ENCODE data around the gene CDH26.

DNA sequence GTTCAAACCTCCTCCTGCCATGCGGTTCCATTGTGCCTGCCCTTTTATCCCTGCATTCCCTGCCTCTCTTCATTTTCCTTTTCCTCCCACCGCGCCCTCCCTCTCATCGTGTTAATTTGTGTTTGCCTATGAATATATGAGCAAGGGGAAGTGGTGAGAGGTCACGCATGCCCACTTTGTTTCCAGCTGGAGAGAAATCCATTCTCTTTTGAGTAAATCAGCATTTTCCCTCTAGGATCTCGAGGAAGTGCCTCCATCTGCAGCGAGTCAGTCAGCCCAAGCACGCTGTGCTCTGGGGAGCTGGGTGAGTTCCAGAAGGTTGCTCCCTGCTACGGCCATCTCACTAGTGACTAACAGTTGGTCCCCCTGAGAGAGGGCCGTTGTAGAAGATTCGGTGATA, 42.9 kb downstream of the CDH26 start:
- TF ChIP-seq CTCF (IDR thresholded peaks at IDR 0.05) (no peak), POLR2A (IDR thresholded peaks at IDR 0.05) (no peak)

Data from body of pancreas (tissue), 4 donors.